GM10266 (cell line): ENCODE results near the gene CXCR6.

Experiments used
- DNase-seq: peaks from one replicate; pipeline ENCODE4 v3.0.0; 2012; ENCODE audit errors: extremely low spot score
- CTCF ChIP-seq: IDR thresholded peaks from 2 replicates; pipeline ENCODE4 v1.5.1; 2012; ENCODE audit warnings: mild to moderate bottlenecking, low read depth; ENCODE audit not compliant: control insufficient read depth, insufficient read depth; ENCODE audit errors: missing control alignments

The CXCR6 gene

GRCh38 chr3:45955017-45955647 is 11.9 kb downstream of the CXCR6 start:
- no peak for DNase-seq
- no peak for TF ChIP-seq CTCF

GRCh38 chr3:45955706-45956105 is 12.4 kb downstream of the CXCR6 start:
- no peak for TF ChIP-seq CTCF
- no peak for DNase-seq

- DNase-seq = no peak
- no peak for TF ChIP-seq CTCF
Measured at GRCh38 chr3:45957586-45957985, 14.3 kb downstream of the CXCR6 start.

GRCh38 chr3:45958321-45958791 is 15.1 kb downstream of the CXCR6 start:
- no peak for DNase-seq
- no peak for TF ChIP-seq CTCF

GRCh38 chr3:45959201-45959600 is 15.9 kb downstream of the CXCR6 start:
- no peak for TF ChIP-seq CTCF
- no peak for DNase-seq

GRCh38 chr3:45960289-45960688 is 17.0 kb downstream of the CXCR6 start:
- DNase-seq = no peak
- TF ChIP-seq CTCF = no peak

GRCh38 chr3:45962033-45962432 is 18.8 kb downstream of the CXCR6 start:
- no peak for TF ChIP-seq CTCF
- peak; percentile 63 for DNase-seq
